Measurements from ENCODE around the gene SLC39A11.

The SLC39A11 gene

DNA sequence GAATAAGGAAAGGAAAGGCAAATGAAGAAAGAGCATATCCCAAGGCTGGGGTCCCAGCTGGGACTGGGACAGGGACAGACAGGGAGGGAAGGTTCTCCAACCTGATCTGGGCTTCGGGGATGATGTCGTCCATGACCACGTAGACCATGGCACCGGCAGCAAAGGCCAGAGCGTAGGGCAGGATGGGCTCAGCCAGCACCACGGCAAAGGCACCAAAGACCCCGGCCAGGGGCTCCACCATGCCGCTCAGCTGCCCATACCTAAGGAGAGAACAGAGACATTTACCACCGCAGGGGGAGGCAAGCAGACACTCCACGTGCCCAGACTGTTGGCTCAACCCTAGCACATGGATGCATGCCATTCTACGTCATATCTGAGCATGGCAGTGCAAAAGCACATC lies 443.8 kb downstream of the SLC39A11 start:
- in situ Hi-C loops (cut with HindIII; ENCODE audit: low sequenced_read_pairs): no loop called here

DNA sequence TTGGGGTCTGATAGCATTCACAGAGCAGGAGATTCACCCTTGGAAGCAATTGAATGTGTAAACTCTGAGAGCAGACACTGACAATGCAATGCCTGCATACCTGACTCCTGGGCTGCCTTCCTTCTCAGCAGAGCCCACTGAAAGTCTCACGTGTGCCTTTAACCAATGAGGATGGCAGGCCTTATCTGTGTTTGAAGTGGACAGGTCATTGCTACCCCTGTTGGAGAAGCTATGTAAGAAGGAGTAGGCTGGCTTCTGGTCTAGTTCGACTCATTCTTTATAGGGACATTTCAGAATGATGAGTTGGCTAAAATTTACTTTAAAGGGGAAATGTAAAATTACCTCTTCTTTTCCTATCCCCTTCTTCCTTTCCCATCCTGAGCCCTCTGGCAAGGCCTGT lies 446.3 kb downstream of the SLC39A11 start:
- in situ Hi-C loops (cut with HindIII; ENCODE audit: low sequenced_read_pairs): no loop called here

DNA sequence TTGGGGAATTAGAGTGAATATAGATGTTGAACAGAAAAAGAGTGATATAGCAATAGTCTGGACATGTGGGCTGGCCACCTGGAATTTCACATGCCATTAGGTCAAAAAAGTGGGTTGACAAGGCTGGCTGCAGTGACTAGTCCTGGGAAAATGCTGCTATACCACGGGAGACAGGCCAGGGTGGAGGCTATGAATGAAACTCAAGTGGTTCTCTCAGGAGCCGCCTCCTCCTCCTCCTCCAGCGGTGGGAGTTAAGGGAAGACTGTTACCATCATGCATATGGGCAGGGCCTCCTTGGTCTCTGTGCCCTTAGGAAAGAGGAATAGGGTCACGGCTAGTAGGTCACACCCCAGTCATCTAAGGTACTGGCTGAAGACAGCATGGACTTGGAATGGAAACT lies 448.0 kb downstream of the SLC39A11 start:
- in situ Hi-C loops (cut with HindIII; ENCODE audit: low sequenced_read_pairs): loop anchor here (5.0 kb wide), 1 partner anchor 33 kb away; no protein-coding TSS in a partner anchor

DNA sequence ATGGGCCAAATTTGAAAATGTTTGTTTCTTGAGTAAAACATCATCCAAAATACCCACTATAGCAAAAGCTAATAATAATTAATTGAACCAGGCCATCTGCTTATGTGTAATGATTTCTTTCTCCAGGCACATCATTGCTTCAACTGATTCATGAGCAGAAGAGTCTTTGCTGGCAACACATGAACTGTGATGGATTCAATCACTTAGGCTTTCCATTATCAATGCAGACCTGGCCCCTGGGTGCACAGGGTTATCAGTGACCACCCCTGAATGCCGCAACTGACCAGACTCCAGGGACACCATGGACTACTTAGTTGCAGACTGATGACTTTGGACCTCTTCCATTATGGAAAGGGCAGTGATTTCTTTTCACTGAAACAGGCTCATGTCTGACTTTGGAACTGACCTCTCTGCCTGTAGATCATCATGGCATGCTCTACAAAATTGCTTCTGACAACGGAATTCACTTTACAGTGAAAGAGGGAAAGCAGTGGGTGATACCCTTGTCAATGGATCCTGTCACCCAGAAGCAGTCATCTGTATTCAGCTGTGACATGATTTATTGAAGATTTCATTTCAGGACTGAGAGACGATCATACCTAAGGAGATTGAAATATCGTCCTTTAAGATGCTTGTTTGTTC lies 448.8 kb downstream of the SLC39A11 start:
- in situ Hi-C loops (cut with HindIII; ENCODE audit: low sequenced_read_pairs): loop anchor here (5.0 kb wide), 1 partner anchor 34 kb away; no protein-coding TSS in a partner anchor

DNA sequence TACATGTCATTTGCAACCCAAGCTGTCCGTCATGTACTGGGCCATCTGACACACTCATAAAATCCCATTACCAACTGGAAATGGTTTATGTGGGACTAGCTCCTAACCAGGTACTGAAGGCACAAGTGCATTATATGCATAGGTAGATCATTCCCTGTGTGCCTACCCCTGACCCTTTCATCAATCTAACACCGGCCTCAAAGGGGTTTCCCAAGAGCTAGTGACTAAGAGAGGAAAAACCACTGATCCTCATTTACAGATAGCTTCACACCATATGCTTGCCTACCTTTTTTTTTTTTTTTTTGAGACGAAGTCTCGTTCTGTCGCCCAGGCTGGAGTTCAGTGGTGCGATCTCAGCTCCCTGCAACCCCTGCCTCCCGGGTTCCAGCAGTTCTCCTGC lies 449.8 kb downstream of the SLC39A11 start:
- in situ Hi-C loops (cut with HindIII; ENCODE audit: low sequenced_read_pairs): loop anchor here (5.0 kb wide), 1 partner anchor 35 kb away; no protein-coding TSS in a partner anchor

DNA sequence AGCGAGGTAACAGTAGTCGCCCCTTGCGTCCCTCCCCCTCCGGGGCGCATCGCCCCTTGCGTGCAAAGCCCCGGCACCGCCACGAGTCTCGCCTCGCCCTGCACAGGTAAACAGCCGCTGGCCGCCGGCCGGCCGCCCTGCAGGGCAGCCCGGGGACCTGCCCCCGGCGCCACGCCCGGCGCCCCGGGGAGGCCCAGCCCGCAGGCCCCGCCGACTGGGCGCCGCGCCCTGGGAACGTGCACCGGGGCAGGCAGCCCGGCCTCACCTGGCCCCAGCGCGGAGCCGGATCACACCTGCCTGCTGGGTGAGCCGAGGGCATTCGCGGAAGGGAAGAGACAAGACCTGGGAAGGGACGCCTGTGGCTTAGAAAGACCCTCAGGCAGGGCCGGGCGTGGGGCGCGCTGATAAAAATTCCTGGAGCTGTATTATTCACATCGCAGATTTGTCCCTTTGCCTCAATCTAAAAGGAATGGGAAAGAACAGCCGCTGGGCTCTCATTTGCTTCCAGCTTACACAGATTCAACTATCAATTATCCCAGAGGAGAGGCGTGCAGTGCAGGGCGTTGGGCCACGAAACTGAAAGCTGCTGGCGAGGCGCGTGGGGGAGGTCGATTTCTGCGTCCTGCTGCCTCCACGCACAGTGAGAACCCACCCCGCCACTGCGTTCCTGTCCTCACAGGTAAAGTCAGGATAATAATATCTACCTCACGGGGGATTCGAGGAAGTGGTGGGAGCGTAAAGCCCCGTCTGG lies 451.9 kb downstream of the SLC39A11 start:
- in situ Hi-C loops (cut with HindIII; ENCODE audit: low sequenced_read_pairs): loop anchor here (5.0 kb wide), 1 partner anchor 37 kb away; no protein-coding TSS in a partner anchor

DNA sequence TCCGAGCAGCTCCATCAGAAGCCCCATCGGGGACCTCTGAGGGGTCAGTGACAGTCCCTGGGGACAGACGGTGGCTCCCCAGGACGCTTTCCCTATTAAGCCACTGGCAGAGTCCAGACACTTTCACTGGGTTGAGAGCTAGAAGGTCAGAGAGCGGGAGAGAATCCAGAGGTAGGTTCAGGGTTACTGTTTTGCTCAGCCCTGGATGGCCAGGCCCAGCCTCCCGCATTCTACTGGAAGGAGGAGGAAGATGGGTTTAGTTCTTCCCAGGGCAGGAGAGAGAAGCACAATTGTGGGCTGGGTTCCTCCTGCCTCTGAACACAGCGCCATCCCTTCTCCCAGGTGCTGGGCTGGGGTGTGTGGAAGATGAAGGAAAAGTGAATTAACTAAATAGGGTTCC lies 452.8 kb downstream of the SLC39A11 start:
- in situ Hi-C loops (cut with HindIII; ENCODE audit: low sequenced_read_pairs): loop anchor here (5.0 kb wide), 2 partner anchors 37 to 38 kb away; no protein-coding TSS in a partner anchor

DNA sequence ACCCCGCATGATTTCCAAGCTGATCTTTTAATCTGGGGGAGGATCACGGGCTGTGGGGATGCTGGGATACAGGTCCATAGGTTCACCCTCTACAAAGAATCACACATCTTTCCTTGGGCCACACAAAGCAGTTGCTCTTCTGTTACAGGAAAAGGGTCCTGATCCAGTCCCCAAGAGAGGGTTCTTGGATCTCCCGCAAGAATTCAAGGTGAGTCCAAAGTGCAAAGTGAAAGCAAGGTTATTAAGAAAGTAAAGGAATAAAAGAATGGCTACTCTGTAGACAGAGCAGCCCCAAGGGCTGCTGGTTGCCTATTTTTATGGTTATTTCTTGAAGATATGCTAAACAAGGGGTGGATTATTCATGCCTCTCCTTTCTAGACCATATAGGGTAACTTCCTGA lies 453.6 kb downstream of the SLC39A11 start:
- in situ Hi-C loops (cut with HindIII; ENCODE audit: low sequenced_read_pairs): loop anchor here (5.0 kb wide), 1 partner anchor 37 kb away; no protein-coding TSS in a partner anchor

DNA sequence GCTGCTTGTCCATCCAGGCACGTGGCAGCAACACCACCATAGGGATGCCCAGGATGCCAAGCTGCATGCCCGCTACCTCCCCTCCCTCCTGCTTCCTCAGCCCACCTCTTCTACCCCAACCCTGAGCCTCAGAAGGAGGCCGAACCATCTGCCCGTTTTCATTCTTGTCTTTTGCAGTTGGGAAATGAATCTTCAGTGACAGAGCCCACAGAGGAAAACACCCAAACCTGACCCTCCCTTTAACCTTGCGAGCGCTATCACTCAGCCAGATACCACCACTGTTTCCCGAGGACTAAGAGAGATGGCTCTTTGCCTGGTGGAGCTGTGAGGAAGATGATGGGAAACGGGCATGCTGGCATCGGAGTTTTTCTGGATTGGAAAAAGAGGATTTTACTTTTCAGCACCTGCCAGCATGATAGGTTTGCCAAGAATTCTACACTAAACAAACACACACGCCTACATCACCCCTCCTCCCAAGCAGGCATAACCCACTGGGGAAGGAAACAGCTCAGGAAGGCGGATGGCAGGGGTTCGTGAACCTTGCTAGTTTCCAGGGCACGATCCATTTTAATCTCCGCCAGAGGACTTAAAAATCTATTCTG lies 457.4 kb downstream of the SLC39A11 start:
- in situ Hi-C loops (cut with HindIII; ENCODE audit: low sequenced_read_pairs): loop anchor here (5.0 kb wide), 1 partner anchor 33 kb away; no protein-coding TSS in a partner anchor

DNA sequence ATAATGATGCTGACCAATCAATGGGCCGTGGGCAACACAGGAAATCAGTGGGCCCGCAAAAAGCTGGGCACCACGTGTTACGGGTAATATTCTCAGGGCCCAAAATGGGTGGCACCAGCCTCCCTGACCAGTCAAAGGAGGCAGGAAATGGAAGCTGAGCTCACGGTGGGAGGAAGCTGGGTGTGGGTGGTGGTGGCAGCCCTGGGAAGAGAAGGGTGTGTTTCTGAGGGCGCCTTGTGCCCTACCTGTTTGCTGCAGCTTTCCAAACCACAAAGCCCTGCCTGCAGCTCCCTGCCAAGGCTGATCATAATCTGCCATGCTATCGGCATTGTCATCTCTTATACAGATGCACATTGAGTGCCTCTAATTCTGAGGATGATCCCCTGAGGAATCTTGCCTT lies 457.9 kb downstream of the SLC39A11 start:
- in situ Hi-C loops (cut with HindIII; ENCODE audit: low sequenced_read_pairs): loop anchor here (5.0 kb wide), 1 partner anchor 32 kb away; no protein-coding TSS in a partner anchor

DNA sequence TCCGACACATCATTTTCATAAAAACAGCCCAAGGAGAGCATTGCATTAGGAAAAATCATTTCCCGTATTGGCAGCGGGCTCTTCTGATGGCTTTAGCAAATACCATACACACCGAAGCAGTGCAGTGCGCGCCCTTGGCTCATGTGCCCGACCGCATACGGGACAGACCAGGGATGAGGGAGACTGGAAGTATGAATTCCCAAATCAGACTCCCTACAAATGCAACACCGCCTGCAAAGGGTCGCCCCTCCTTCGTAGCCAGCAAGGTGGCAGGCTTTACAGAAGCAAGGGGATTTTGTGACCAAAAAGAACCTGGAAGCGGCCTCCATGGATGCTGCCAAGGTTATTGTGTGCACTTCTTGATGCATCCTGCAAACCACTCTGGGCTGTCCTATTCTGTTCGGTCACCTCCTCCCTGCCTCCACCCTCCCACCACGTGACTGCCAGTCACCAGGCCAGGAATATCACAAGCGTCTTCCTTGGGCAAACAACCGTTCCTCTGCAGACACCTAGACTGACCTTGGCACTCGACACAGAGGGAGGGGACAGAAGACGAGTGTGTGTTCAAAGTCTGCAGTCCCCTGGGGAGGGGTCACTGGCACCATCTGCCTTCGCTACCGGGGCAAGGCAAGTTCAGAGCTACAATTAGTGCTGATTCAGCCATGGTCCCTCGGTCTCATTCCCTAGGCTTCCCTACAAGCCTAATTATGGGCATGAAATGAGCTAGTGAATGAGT lies 460.4 kb downstream of the SLC39A11 start:
- in situ Hi-C loops (cut with HindIII; ENCODE audit: low sequenced_read_pairs): no loop called here

DNA sequence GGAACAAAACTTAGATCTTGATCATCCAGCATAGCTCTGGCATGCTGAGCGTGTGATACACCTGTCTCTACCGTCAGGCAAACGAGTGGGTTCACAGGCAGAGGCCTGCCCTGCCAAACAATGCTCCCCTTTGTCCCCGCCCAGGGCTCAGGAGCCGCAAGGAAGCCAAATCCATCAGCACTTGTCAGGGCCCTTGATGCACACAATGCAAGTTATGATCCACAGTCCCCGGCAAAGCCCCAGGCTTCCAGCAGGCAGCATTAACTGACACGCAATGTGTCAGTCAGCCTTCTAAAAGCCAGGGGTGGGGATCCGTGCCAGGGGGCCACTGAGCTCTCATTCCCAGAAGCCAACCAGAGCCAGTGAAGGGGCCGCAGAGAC lies 460.9 kb downstream of the SLC39A11 start:
- in situ Hi-C loops (cut with HindIII; ENCODE audit: low sequenced_read_pairs): no loop called here

DNA sequence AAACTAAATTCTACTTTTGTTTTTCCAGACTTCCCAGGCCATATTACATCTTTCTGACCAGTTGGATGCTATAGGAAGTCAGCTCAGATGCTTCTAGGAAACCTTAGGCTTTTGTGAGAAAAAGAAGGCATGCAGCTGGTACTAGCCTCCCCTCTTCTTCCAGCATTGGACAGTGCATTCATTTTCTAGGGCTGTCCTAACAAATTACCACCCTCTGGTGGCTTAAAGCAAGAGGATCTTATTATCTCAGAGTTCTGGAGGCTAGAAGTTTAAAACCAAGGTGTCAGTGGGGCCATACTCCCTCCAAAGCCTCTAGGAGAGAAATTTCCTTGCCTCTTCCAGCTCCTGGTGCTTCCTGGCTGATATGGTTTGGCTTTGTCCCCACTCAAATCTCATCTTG lies 467.8 kb downstream of the SLC39A11 start:
- in situ Hi-C loops (cut with HindIII; ENCODE audit: low sequenced_read_pairs): no loop called here

DNA sequence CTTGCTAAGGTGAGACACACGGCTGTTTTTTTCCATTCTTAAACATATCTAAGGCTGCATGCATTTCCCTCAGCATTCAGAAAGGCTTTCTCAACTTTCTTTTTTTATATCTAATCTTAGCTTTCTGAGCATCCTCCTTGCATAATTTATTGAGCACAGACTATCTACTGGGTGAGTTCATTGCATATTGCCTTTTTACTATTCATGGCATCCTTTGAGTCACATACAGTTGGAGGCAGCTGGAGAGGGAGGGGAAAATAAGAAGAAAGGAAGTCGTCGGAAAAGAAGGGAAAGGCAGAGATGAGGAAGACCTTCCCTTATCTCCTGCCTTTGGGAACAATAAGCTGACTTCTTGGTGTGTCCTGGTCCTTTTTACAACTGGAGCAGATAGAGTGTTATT lies 468.3 kb downstream of the SLC39A11 start:
- in situ Hi-C loops (cut with HindIII; ENCODE audit: low sequenced_read_pairs): no loop called here

DNA sequence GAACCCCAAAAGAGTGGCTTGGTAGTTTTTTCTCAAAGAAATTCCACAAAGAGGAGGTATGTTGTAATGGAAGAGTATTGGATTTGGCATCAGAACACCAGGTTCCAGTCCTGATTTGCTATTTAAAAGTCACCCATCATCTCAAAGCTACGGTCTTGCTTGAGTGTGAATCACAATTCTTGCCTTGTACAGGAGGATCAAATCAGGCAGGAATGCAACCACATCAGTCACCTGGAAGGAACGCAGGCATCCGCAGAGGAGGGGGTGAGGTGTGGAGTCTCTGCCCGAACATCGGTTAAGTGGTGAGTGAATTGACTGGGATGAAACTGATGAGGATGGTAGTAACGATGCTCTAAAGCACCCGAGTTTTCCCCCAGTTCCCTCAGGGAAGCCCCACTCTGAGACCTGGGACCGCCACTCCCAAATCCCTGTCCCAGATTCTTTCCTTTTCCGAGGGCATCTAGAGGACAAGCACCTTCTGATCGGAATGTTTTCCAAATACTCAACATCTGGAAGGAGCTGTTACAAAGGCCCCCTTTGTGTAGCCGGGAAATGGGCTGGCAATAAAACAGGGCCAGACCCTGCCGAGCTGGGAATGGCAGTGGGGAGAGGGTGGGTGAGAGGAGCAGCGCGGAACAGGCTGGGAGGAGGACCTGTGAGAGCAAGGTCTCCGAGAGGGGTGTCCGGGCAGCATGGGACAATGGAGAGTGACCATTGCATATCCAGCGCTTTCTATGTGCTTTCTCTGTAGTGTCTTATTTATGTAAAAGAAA lies 469.6 kb downstream of the SLC39A11 start:
- in situ Hi-C loops (cut with HindIII; ENCODE audit: low sequenced_read_pairs): no loop called here

DNA sequence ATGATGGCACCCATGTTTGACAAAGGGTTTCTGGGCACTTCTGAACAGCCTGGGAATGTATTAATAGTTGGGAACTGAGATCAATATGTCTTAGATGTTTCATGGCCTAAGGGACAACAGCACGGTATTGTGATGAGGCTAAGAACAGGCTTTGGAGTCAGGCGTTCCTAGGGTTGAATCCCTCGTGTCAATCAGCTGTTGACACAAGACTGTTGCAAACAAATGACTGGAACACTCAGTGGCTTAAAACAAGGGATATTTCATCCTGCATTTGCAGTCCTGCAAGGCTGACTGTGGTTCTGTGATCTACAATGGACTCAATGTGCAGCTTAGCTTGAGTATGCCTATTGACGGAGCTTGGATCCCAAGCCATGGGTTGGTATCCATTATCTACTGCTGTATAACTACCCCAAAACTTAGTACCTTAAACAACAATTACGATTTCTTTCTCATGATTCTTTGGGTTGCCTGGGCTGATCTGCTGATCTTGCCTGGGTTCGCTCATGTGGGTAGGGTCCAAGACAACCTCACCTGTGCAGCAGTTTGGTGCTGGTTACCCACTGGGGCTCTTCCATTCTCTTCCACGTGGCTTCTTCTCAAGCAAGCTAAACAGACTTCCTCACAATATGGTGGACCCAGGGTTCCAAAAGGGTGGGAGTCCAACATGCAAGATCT lies 472.4 kb downstream of the SLC39A11 start:
- in situ Hi-C loops (cut with HindIII; ENCODE audit: low sequenced_read_pairs): no loop called here

DNA sequence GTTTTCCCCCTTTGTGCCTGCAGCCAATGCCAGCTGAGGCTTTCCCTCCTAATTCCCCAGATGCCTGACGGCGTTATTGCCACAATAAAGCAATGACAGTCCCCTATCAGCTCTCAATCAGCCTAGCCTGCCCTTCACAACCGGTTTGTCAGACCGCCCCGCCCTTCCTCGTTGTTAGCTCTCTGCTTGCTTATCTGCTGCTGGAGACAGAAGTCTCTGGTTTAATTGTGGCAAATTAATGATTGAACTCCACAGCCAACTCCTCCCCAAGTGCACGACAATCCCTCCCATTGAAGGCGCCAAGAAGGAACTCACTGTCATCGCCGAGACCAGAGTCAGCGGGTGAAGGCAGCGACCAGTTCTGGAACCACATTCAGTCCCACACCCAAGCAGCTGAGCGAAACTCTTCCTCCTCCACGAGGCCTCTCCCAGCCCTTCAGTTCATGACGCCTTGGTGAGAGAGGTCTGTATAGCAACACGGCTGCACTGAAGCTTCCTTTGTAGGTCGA lies 474.4 kb downstream of the SLC39A11 start:
- in situ Hi-C loops (cut with HindIII; ENCODE audit: low sequenced_read_pairs): no loop called here

DNA sequence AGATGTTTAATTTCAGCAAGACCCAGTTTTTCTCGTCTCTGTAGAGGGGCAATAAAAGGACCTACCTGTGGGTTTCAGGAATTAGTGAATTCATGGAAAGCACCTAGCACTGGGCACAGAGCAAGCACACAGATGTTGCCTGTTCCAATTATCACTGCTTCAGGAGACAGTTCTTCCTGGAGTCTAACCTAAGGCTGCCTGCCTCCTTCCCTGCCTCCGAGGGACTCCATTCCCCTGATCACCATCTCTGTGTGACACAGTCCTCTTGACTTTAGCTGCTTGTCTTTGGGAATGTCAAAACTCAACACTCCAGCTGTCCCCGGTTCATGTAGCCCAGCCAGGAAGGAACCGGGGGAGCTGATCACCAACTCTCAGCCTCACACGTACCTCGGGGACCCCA lies 474.9 kb downstream of the SLC39A11 start:
- in situ Hi-C loops (cut with HindIII; ENCODE audit: low sequenced_read_pairs): no loop called here

DNA sequence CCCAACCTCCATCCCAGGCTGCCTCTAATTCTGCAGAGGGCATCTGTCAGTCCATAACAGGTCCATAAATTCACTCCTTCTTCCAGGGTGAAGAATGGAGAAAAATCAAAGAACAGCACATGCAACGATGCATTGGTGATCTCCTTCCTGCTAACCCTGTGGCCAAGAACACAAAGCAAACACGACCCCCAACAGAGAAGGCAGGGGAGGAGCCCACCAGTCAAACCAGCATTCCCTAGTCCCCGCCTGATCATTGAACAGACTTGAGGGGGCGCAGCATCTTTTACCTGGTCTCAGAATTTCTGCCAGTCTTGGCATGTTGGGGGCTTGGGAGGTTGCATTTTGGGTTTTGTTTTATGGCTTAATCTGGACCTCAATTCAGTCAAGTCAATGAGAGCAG lies 476.0 kb downstream of the SLC39A11 start:
- in situ Hi-C loops (cut with HindIII; ENCODE audit: low sequenced_read_pairs): no loop called here

DNA sequence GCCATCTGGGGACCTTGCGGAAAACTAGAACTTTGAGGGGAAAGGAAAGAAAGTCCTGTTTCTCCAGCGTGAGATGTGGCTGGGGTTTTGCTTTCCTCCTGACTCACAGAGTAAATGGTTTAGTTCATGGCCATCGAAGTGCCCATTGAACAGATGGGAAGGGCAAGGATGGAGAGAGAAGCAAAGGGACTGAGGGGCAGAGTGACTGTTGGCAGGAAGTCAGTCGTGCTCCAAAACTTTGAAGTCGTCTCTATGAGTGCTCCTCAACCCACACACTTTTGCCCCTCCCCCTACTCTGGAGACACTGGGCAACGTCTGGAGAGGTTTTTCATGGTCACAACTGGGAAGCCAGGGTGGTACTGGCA lies 476.9 kb downstream of the SLC39A11 start:
- in situ Hi-C loops (cut with HindIII; ENCODE audit: low sequenced_read_pairs): no loop called here
